A549 (cell line): ENCODE measurements around the gene PIK3IP1. TPM values are rescaled to one million over a fixed set of nuclear protein-coding genes. Genes with fewer than 3 reads are reported as not detected.

ENCODE experiments used
- ATAC-seq, 2 experiments: fragments of 200-7000 bp in 1 of 2; fragments of >200 bp in 1 of 2; cut with Nextera tagmentation in 1 of 2; cut with Tn5 transposase in 1 of 2; 3 replicates each; pipeline versions ENCODE4 v1.8.0 to v1.9.1; 2018 to 2020; ENCODE audit warnings: mild to moderate bottlenecking in 1 of 2, moderate library complexity in 1 of 2
- CTCF ChIA-PET: fragments of 300-600 bp; sonication (Branson Sonifier 250); formaldehyde crosslinking; extraction: SDS; loops from one replicate; lab custom pipeline; 2021; ENCODE audit warnings: antibody characterized with exemption, inconsistent platforms; lab: Yijun Ruan, JAX
- POLR2A ChIA-PET: fragments of 350-600 bp; formaldehyde crosslinking; extraction: SDS; loops from one replicate; lab custom pipeline; 2021; ENCODE audit warnings: antibody characterized with exemption, inconsistent platforms; lab: Yijun Ruan, JAX
- DNase-seq, 2 experiments: peaks; one replicate each; pipeline versions ENCODE4 v3.0.0 to v3.0.0-alpha.2; 2011 to 2016; ENCODE audit warnings: low read depth in 1 of 2, low spot score in 1 of 2
- FAIRE-seq: peaks from 2 replicates; lab custom pipeline; 2011; peaks lifted over from hg19 to GRCh38; lab: Jason Lieb, UNC
- H3K27ac ChIP-seq, 2 experiments: fragments of >200 bp; sonication (Bioruptor Twin); formaldehyde crosslinking; 3 replicates each; pipeline ENCODE4 v1.5.1; 2016 to 2017
- H3K4me1 ChIP-seq: fragments of >200 bp; sonication (Bioruptor Twin); formaldehyde crosslinking; 3 replicates; pipeline ENCODE4 v1.6.1; 2016
- H3K4me2 ChIP-seq: fragments of >200 bp; sonication (Bioruptor Twin); formaldehyde crosslinking; 3 replicates; pipeline ENCODE4 v1.6.1; 2016
- H3K4me3 ChIP-seq: fragments of >200 bp; sonication (Bioruptor Twin); formaldehyde crosslinking; 3 replicates; pipeline ENCODE4 v1.5.1; 2016
- H3K9me3 ChIP-seq: fragments of >200 bp; sonication (Bioruptor Twin); formaldehyde crosslinking; 3 replicates; pipeline ENCODE4 v1.6.1; 2016
- CBX2 ChIP-seq: fragments of 200-600 bp; sonication (generic); IDR thresholded peaks from 2 replicates; pipeline ENCODE4 v1.6.1; 2016; ENCODE audit warnings: low read depth, mild to moderate bottlenecking, borderline replicate concordance
- CEBPB ChIP-seq, 2 experiments: fragments of >200 bp in 1 of 2; sonication (Bioruptor Twin) in 1 of 2; formaldehyde crosslinking in 1 of 2; IDR thresholded peaks; 2 replicates each; pipeline ENCODE4 v1.6.1; 2012 to 2016
- CHD2 ChIP-seq: fragments of 150-350 bp; IDR thresholded peaks from 2 replicates; pipeline ENCODE4 v1.6.1; 2014; ENCODE audit warnings: low read length; ENCODE audit not compliant: partially characterized antibody
- ELK1 ChIP-seq: fragments of 150-350 bp; IDR thresholded peaks from 2 replicates; pipeline ENCODE4 v1.6.1; 2014; ENCODE audit warnings: low read depth, mild to moderate bottlenecking, low read length
- ESRRA ChIP-seq: fragments of 150-350 bp; IDR thresholded peaks from 2 replicates; pipeline ENCODE4 v1.6.1; 2014; ENCODE audit warnings: mild to moderate bottlenecking, low read length, borderline replicate concordance
- FOSB ChIP-seq: fragments of 250-450 bp; sonication (Bioruptor Pico); IDR thresholded peaks from 2 replicates; pipeline ENCODE4 v1.5.0; 2020; ENCODE audit warnings: mild to moderate bottlenecking, moderate library complexity
- FOXS1 ChIP-seq: fragments of 250-450 bp; sonication (Bioruptor Pico); IDR thresholded peaks from 2 replicates; pipeline ENCODE4 v1.5.0; 2020; ENCODE audit warnings: mild to moderate bottlenecking, moderate library complexity
- GATA3 ChIP-seq: IDR thresholded peaks from 2 replicates; pipeline ENCODE4 v1.6.1; 2012; ENCODE audit warnings: borderline replicate concordance
- HES2 ChIP-seq: fragments of >200 bp; sonication (Bioruptor Twin); formaldehyde crosslinking; IDR thresholded peaks from 2 replicates; pipeline ENCODE4 v1.6.1; 2016
- HEYL ChIP-seq: fragments of 250-450 bp; sonication (Bioruptor Pico); IDR thresholded peaks from 2 replicates; pipeline ENCODE4 v1.8.0; 2021; ENCODE audit warnings: mild to moderate bottlenecking, moderate library complexity
- HOXB13 ChIP-seq: fragments of 250-450 bp; sonication (Bioruptor Pico); IDR thresholded peaks from 2 replicates; pipeline ENCODE4 v1.5.0; 2020; ENCODE audit warnings: low read depth, mild to moderate bottlenecking, moderate library complexity
- HOXB5 ChIP-seq: fragments of 250-450 bp; sonication (Bioruptor Pico); IDR thresholded peaks from 2 replicates; pipeline ENCODE4 v1.5.0; 2020; ENCODE audit warnings: mild to moderate bottlenecking, moderate library complexity
- MAX ChIP-seq: IDR thresholded peaks from 2 replicates; pipeline ENCODE4 v1.6.1; 2012
- MAZ ChIP-seq: fragments of 150-350 bp; IDR thresholded peaks from 2 replicates; pipeline ENCODE4 v1.6.1; 2014; ENCODE audit warnings: antibody characterized with exemption, low read depth, low read length, borderline replicate concordance
- NPAS2 ChIP-seq: fragments of 250-450 bp; sonication (Bioruptor Pico); IDR thresholded peaks from 2 replicates; pipeline ENCODE4 v1.8.0; 2022; ENCODE audit warnings: mild to moderate bottlenecking, moderate library complexity, borderline replicate concordance
- NR3C1 ChIP-seq: fragments of >200 bp; sonication (Bioruptor Twin); formaldehyde crosslinking; IDR thresholded peaks from 3 replicates; pipeline ENCODE4 v1.6.1; 2017
- PBX3 ChIP-seq: IDR thresholded peaks from 2 replicates; pipeline ENCODE4 v1.6.1; 2012
- POLR2A ChIP-seq: IDR thresholded peaks from 2 replicates; pipeline ENCODE4 v1.6.1; 2012; ENCODE audit warnings: mild to moderate bottlenecking, low read length
- RFX5 ChIP-seq: fragments of 450-650 bp; IDR thresholded peaks from 2 replicates; pipeline ENCODE4 v1.7.1; 2014; ENCODE audit warnings: antibody characterized with exemption, mild to moderate bottlenecking, moderate library complexity
- SMC3 ChIP-seq: fragments of >200 bp; sonication (Bioruptor Twin); formaldehyde crosslinking; IDR thresholded peaks from 3 replicates; pipeline ENCODE4 v1.6.1; 2018; ENCODE audit warnings: inconsistent platforms
- ZC3H11A ChIP-seq: fragments of 450-650 bp; IDR thresholded peaks from 2 replicates; pipeline ENCODE4 v1.6.1; 2014; ENCODE audit warnings: antibody characterized with exemption, mild to moderate bottlenecking
- ZFP36 ChIP-seq: fragments of 450-650 bp; IDR thresholded peaks from 2 replicates; pipeline ENCODE4 v1.6.1; 2014; ENCODE audit warnings: borderline replicate concordance; ENCODE audit not compliant: partially characterized antibody
- ZNF302 ChIP-seq: fragments of 250-450 bp; sonication (Bioruptor Pico); IDR thresholded peaks from 2 replicates; pipeline ENCODE4 v1.9.0; 2021; ENCODE audit warnings: inconsistent platforms, mild to moderate bottlenecking, moderate library complexity
- ZSCAN20 ChIP-seq: fragments of 250-450 bp; sonication (Bioruptor Pico); IDR thresholded peaks from 2 replicates; pipeline ENCODE4 v1.8.0; 2022; ENCODE audit warnings: mild to moderate bottlenecking, moderate library complexity
- WGBS: methylation state at CpG from one replicate; pipeline ENCODE4 v1.1.6; 2017; ENCODE audit errors: missing lambda C conversion rate; 5-methylcytosine and 5-hydroxymethylcytosine counted together
- polyA plus RNA-seq, 4 experiments: library from polyadenylated mRNA; depleted of rRNA in 3 of 4; stranded (reverse); fragments of >200 nt; fragmentation: RNase III in 1 of 4; extraction: RNeasy Plus Mini Kit Qiagen cat#74134 plus additional on column Dnase treatment in 1 of 4; gene quantifications; 2 replicates in 3 of 4; 3 replicates in 1 of 4; pipeline ENCODE4 v1.2.3, GENCODE V29; 2011 to 2017
- TF ChIP-seq, protein P1 (sequence below): fragments of 250-450 bp; sonication (Bioruptor Pico); IDR thresholded peaks from 2 replicates; pipeline ENCODE4 v1.5.0; 2021; ENCODE audit warnings: mild to moderate bottlenecking, moderate library complexity, borderline replicate concordance

PIK3IP1 gene
- polyA plus RNA-seq, 2 of the 4 experiments (the other 2 are of a cell fraction) = 0.90 to 1.6 TPM

DNA sequence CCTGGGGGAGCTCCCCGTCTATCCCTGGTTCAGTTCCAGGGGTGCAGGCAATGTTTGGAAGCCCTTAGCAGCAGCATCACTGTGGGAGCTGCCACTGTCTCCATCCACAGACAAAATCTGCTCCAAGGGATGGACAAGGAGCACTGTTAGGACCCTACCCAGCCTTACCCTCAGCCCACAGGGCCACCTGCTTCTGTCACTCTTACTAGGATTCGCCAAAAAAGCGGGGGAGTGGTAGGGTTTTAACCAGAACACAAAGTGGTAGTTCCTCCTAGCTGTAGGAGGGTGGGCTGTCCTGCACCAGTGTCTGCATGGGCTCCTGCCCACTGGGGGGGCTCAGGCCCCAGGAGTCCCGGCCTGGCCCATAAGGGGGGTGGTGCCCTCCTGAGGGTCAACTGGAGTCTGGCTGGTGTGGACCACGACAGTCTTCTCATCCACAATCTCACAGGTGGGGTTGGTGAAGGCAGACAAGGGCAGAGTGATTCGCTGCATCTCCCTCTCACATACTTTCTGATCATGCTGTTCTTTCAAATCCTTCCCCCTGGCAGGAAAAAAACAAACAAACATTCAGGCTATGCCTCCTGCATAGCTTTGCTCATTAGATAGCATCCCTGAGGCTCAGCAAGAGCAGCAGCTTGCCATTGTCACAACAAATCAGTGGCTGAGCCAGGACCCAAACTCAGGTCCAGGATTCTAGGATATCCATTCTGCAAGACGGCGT lies 9.4 kb downstream of the PIK3IP1 start:
- FAIRE-seq (no peak), DNase-seq (no peak), ATAC-seq (no peak)
- no peaks in the 10 kb centered on the region for H3K9me3 ChIP-seq
- WGBS = 66% methylated on average over 7 of the region's 8 CpGs
- no peak for TF ChIP-seq CBX2
- no peak for TF ChIP-seq NR3C1
- TF ChIP-seq, protein P1, sequence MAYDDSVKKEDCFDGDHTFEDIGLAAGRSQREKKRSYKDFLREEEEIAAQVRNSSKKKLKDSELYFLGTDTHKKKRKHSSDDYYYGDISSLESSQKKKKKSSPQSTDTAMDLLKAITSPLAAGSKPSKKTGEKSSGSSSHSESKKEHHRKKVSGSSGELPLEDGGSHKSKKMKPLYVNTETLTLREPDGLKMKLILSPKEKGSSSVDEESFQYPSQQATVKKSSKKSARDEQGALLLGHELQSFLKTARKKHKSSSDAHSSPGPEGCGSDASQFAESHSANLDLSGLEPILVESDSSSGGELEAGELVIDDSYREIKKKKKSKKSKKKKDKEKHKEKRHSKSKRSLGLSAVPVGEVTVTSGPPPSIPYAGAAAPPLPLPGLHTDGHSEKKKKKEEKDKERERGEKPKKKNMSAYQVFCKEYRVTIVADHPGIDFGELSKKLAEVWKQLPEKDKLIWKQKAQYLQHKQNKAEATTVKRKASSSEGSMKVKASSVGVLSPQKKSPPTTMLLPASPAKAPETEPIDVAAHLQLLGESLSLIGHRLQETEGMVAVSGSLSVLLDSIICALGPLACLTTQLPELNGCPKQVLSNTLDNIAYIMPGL = no peak
- no peak for TF ChIP-seq ESRRA
- no peak for TF ChIP-seq MAZ
- TF ChIP-seq SMC3 = no peak
- no peak for TF ChIP-seq HEYL (CRISPR knock-in tag)
- no peak for TF ChIP-seq HOXB13 (CRISPR knock-in tag)
- no peak for TF ChIP-seq PBX3
- TF ChIP-seq NPAS2 = no peak
- no peak for TF ChIP-seq POLR2A
- TF ChIP-seq ZNF302 = no peak
- no peak for TF ChIP-seq HES2
- no peak overlapping the region for H3K27ac ChIP-seq
- POLR2A ChIA-PET = no interaction called here
- H3K4me3 ChIP-seq = no peak overlapping the region
- CTCF ChIA-PET = interaction anchor here (1.3 to 2.1 kb wide), 2 partner anchors 10 to 52 kb away, joined by 3 to 25 read pairs; no protein-coding TSS in a partner anchor
- no peaks in the 10 kb centered on the region for H3K4me1 ChIP-seq
- no peak overlapping the region for H3K4me2 ChIP-seq

- ATAC-seq (no peak), DNase-seq (no peak), FAIRE-seq (no peak)
- no peak overlapping the region for H3K4me3 ChIP-seq
- WGBS = 66% methylated on average over 4 of the region's 4 CpGs
- no peak overlapping the region for H3K27ac ChIP-seq
- no peak overlapping the region for H3K4me2 ChIP-seq
- no peaks in the 10 kb centered on the region for H3K9me3 ChIP-seq
- H3K4me1 ChIP-seq = no peaks in the 10 kb centered on the region
- ChIA-PET CTCF (interaction anchor here (0.7 to 2.1 kb wide), 3 partner anchors 9 to 133 kb away, joined by 3 to 25 read pairs (median 3); partner anchors contain the start of gene PIK3IP1), POLR2A (no interaction called here)
- no peak for TF ChIP-seq ZSCAN20 (CRISPR knock-in tag)
- TF ChIP-seq MAZ = no peak
- no peak for TF ChIP-seq MAX
- no peak for TF ChIP-seq ZFP36
- no peak for TF ChIP-seq ZC3H11A
- no peak for TF ChIP-seq FOXS1
Measured at GRCh38 chr22:31281733-31282132, 10.6 kb downstream of the PIK3IP1 start.

GRCh38 chr22:31279821-31280505 lies 12.3 kb downstream of the PIK3IP1 start:
- ATAC-seq (no peak), FAIRE-seq (no peak), DNase-seq (no peak)
- Histone ChIP-seq H3K27ac (no peak overlapping the region), H3K4me3 (no peak overlapping the region), H3K9me3 (no peaks in the 10 kb centered on the region), H3K4me2 (no peak overlapping the region), H3K4me1 (no peaks in the 10 kb centered on the region)
- POLR2A ChIA-PET = no interaction called here
- TF ChIP-seq FOSB (CRISPR knock-in tag) (no peak), CEBPB (IDR thresholded peaks at IDR 0.05) (no peak), ESRRA (no peak), HOXB5 (CRISPR knock-in tag) (no peak), RFX5 (no peak), PBX3 (no peak), GATA3 (no peak), ELK1 (no peak), CHD2 (no peak)
- CTCF ChIA-PET = no interaction called here
